Kidney (tissue), 14 donors: Measurements from ENCODE around the gene HIPK1. TPM values are rescaled to one million over a fixed set of nuclear protein-coding genes. Genes with fewer than 3 reads are reported as not detected.

Experiments used
- DNase-seq, 5 donors: peaks; one replicate each; pipeline ENCODE4 v3.0.0-alpha.2; 2013 to 2020
- FAIRE-seq: peaks from 2 replicates; lab custom pipeline; 2012; peaks lifted over from hg19 to GRCh38; lab: Jason Lieb, UNC
- H3K27ac ChIP-seq, 2 donors: one replicate each; pipeline ENCODE4 v1.7.0; 2013; ENCODE audit warnings: low read depth in 2 of 2, low read length in 2 of 2, inconsistent platforms in 1 of 2
- H3K27me3 ChIP-seq: one replicate; pipeline ENCODE4 v1.7.1; 2013; ENCODE audit warnings: low read length, inconsistent platforms; ENCODE audit not compliant: control insufficient read depth, insufficient read depth
- H3K36me3 ChIP-seq, 3 donors: one replicate each; pipeline versions ENCODE4 v1.7.0 to v1.7.1; 2013; ENCODE audit warnings: low read length in 3 of 3, control low read depth in 1 of 3, inconsistent platforms in 1 of 3; ENCODE audit not compliant: insufficient read depth in 3 of 3, control insufficient read depth in 2 of 3
- H3K4me1 ChIP-seq, 3 donors: one replicate each; pipeline versions ENCODE4 v1.7.0 to v1.7.1; 2013; ENCODE audit warnings: low read length in 3 of 3, inconsistent platforms in 1 of 3, low read depth in 1 of 3; ENCODE audit not compliant: control insufficient read depth in 2 of 3, insufficient read depth in 2 of 3
- H3K4me3 ChIP-seq, 3 donors: one replicate each; pipeline versions ENCODE4 v1.7.0 to v1.8.1; 2013; ENCODE audit warnings: low read length in 3 of 3, control low read depth in 1 of 3, inconsistent platforms in 1 of 3
- H3K9ac ChIP-seq, 3 donors: one replicate each; pipeline versions ENCODE4 v1.7.0 to v1.7.1; 2013; ENCODE audit warnings: low read length in 3 of 3, control low read depth in 1 of 3, inconsistent platforms in 1 of 3
- H3K9me3 ChIP-seq, 3 donors: one replicate each; pipeline versions ENCODE4 v1.7.0 to v1.7.1; 2013; ENCODE audit warnings: low read length in 3 of 3, control low read depth in 1 of 3, inconsistent platforms in 1 of 3; ENCODE audit not compliant: control insufficient read depth in 2 of 3, insufficient read depth in 1 of 3
- CTCF ChIP-seq: IDR thresholded peaks from 3 replicates; pipeline ENCODE4 v1.5.1; 2012; ENCODE audit warnings: mild to moderate bottlenecking, moderate library complexity, borderline replicate concordance; ENCODE audit not compliant: insufficient read depth; ENCODE audit errors: extremely low read depth
- intact Hi-C: fragments of 100-400 bp; cut with DNase I; formaldehyde crosslinking; loops from one replicate; pipeline ENCODE4 v1.11.1; 2022
- polyA plus RNA-seq: library from polyadenylated mRNA; stranded (reverse); fragments of 350-450 nt; fragmentation: Illumina TruSeq; extraction: RNeasy Lipid Tissue Mini Kit (QIAGEN cat#74804); gene quantifications from one replicate; pipeline ENCODE4 v1.2.3, GENCODE V29; 2014; ENCODE audit warnings: low read depth, low replicate concordance; ENCODE audit not compliant: insufficient read depth
- total RNA-seq: library from RNA; stranded (reverse); fragmentation: NEBNext Ultra II Directional; extraction: Animal tissue kit (Norgen Biotek cat#: 25700); gene quantifications from one replicate; pipeline ENCODE4 v1.2.1, GENCODE V29; 2021
- donor health status: control.
- donor health status: control.
- donor health status: control.
- donor health status: control.
- donor health status: control.
- donor health status: DM: yes; HTN: yes; CAD: no.
- donor health status: Normal renal cell carcinoma (clear cell type).

HIPK1 gene
- total and polyA plus RNA-seq, 2 donors from 2014 or later, result 8.4 to 65.0 TPM

DNA sequence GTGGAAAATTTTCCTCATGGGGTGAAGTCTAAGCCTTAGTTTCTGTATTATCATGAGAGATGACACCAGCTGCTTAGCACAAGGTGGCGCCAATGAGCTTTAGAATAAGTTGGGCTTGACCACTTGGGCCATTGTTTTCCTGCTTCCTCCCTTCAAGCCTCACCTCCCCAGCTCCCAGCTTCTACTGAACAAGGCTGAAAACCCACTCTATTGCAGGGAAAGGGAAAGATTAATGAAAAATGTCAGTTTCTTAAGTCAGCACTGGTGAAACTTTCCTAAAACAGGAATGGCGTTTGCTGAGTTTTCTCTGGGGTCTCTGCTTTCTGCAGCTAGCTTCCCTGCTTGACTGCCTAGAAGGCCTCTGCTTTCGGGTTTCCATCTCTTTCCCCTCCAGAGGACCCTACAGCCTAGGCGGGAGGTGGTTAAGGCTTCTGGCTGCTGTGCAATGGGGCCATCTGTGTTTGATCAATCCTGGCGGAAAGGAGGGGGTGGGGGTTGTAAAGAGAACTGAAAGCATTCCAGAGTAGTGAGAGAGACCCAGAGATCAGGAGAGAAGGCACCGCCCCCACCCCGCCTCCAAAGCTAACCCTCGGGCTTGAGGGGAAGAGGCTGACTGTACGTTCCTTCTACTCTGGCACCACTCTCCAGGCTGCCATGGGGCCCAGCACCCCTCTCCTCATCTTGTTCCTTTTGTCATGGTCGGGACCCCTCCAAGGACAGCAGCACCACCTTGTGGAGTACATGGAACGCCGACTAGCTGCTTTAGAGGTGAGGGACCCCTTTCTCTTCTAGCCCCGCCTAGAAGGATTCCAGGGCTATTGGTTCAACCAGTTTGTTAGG, 50.0 kb downstream of the HIPK1 start, which contains the start of gene OLFML3:
OLFML3 (plus strand) TSS at position 612 of the 840 bp plus-strand sequence; CDS start at position 655, 43 bp downstream.
- no peaks in the 10 kb centered on the region for H3K27me3 ChIP-seq
- DNase-seq, result peak; percentile 87 to 98 (median 91)
- H3K36me3 ChIP-seq, result peaks cover 0 to 4% (median 3%) of the 10 kb centered on the region in 3 donors
- H3K9me3 ChIP-seq, result no peaks in the 10 kb centered on the region
- peak; percentile 83 for TF ChIP-seq CTCF
- H3K4me3 ChIP-seq, result peak within 1 kb of the TSS; percentile 35 to 74 (median 52)
- peak within 1 kb of the TSS in 1 of 3 donors; percentile 58 for H3K9ac ChIP-seq
- H3K27ac ChIP-seq, result no peak within 1 kb of the TSS
- H3K4me1 ChIP-seq, result peaks cover 4 to 23% (median 7%) of the 10 kb centered on the region in 3 donors
- intact Hi-C loops, result loop anchor here (5.0 kb wide), 1 partner anchor 303 kb away; no protein-coding TSS in a partner anchor
- FAIRE-seq, result no peak

- no peaks in the 10 kb centered on the region for H3K36me3 ChIP-seq
- H3K27ac ChIP-seq, result peak overlapping the region in 1 of 2 donors; percentile 25
- H3K9ac ChIP-seq, result peak overlapping the region in 1 of 3 donors; percentile 58
- DNase-seq (peak; percentile 70 to 88 (median 81)), FAIRE-seq (no peak)
- no peak for TF ChIP-seq CTCF
- H3K27me3 ChIP-seq, result no peaks in the 10 kb centered on the region
- H3K9me3 ChIP-seq, result no peaks in the 10 kb centered on the region
- intact Hi-C loops, result no loop called here
- peak overlapping the region; percentile 35 to 74 (median 52) for H3K4me3 ChIP-seq
- peaks cover 4 to 32% (median 7%) of the 10 kb centered on the region in 3 donors for H3K4me1 ChIP-seq
Measured at GRCh38 chr1:113980110-113980509, 51.0 kb downstream of the HIPK1 start.

DNA sequence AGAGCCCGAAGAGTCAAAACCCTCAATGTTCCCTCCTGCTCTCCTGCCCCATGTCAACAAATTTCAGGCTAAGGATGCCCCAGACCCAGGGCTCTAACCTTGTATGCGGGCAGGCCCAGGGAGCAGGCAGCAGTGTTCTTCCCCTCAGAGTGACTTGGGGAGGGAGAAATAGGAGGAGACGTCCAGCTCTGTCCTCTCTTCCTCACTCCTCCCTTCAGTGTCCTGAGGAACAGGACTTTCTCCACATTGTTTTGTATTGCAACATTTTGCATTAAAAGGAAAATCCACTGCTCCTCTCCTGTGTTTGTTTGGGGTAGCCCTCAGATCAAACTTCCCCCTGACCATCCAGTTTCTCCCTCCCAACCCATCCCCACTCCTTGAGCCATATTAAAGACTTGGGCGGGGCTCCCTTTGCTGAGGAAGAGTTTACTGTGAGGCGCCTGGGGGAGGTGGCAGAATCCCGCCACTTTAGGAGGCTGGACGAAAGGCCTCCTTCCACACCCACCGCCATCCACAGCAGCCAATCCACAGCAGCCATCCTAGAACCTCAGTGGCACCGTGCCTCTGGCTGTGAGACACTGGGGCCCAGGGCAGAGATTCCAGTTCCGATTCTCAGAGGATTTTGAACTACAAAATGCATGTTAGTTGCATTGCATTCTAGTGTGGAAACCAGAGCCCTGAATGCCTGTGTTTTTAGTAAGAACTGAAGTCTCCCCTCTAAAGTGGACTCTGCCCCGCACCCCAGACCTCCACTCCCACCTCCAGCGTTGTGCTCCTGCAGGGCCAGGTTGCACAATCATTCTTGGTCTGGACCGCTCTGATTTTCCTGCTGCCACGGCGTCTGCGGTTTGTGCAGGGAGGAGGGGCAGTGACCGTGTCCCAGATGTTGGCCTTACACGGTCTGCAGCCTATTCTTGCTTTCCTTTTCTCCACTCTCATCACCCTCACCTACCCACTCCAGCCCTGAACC, 53.1 kb downstream of the HIPK1 start:
- no peak for TF ChIP-seq CTCF
- Histone ChIP-seq H3K9ac (no peak overlapping the region), H3K27me3 (no peaks in the 10 kb centered on the region), H3K4me1 (peaks cover 4 to 22% (median 4%) of the 10 kb centered on the region in 3 donors), H3K4me3 (peak overlapping the region; percentile 17 to 48 (median 42)), H3K9me3 (no peaks in the 10 kb centered on the region), H3K36me3 (no peaks in the 10 kb centered on the region), H3K27ac (no peak overlapping the region)
- FAIRE-seq (no peak), DNase-seq (peak in 4 of 5 donors; percentile 51 to 73 (median 61))
- intact Hi-C loops, result no loop called here
